DMS79 (cell line): ENCODE data around the gene TMEM82.
"Not testable (repeated sequence)": the region's sequence is repeated elsewhere in the genome, so short reads cannot be mapped to it uniquely, and the experiment has no call there.

ENCODE experiments used
- DNase-seq: peaks from one replicate; lab custom pipeline; 2025; lab: John Stamatoyannopoulos, UW

The TMEM82 gene

GRCh38 chr1:15742339-15742801 lies at the start of gene TMEM82:
Gene TMEM82, plus strand, starts transcription at chr1:15742499. Its CDS starts 61 bp downstream, at chr1:15742560.
- no peak for DNase-seq

GRCh38 chr1:15693371-15693770 lies 48.9 kb upstream of the TMEM82 start:
- DNase-seq: no peak

- no peak for DNase-seq
Observed at GRCh38 chr1:15696956-15697521, 45.3 kb upstream of the TMEM82 start.

- no peak for DNase-seq
Observed at GRCh38 chr1:15698201-15698600, 44.1 kb upstream of the TMEM82 start.

DNA sequence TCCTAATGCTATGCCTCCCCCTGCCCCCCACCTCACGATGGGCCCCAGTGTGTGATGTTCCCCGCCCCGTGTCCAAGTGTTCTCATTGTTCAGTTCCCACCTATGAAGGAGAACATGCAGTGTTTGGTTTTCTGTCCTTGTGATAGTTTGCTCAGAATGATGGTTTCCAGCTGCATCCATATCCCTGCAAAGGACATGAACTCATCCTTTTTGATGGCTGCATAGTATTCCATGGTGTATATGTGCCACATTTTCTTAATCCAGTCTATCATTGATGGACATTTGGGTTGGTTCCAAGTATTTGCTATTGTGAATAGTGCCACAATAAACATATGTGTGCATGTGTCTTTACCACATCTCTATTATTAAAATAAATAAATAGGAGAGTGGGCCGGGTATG lies 43.0 kb upstream of the TMEM82 start:
- not testable (repeated sequence) for DNase-seq

- no peak for DNase-seq
Observed at GRCh38 chr1:15700508-15700907, 41.8 kb upstream of the TMEM82 start.

- DNase-seq: no peak
Observed at GRCh38 chr1:15701784-15702183, 40.5 kb upstream of the TMEM82 start.

GRCh38 chr1:15702722-15703550 lies 39.4 kb upstream of the TMEM82 start:
- DNase-seq: no peak

DNA sequence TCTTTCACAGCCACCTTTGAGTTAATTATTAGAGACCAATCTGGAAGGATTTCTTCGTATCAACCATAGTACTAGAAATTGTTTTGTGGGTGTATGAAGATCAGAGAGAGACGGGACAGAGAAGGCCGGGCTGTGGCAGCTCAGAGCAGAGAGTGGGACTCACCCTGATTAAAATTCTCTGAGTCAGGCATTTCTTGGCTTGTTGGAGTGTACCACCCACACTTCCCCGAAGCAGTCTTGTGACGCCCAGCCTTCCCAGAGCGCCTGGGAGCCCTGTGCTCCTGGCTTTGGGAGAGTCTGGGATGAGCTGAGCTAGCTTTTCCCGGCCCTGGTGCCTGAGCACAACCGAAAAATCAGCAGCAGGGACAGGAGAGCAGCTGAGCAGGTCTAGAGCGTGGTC lies 38.7 kb upstream of the TMEM82 start:
- no peak for DNase-seq

GRCh38 chr1:15704526-15705183 lies 37.6 kb upstream of the TMEM82 start:
- no peak for DNase-seq

DNA sequence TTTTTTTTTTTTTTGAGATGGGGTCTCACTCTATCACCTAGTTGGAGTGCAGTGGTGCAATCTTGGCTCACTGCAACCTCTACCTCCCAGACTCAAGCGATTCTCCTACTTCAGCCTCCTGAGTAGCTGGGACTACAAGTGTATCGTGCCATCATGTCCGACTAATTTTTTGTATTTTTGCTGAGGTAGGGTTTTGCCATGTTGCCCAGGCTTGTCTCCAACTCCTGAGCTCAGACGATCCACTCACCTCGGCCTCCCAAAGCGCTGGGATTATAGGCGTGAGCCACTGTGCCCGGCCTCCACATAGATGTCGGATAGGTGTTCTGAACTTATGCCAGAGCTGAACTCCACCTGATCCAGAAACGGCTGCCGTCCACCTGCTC lies 37.1 kb upstream of the TMEM82 start:
- DNase-seq: no peak

- no peak for DNase-seq
Observed at GRCh38 chr1:15706751-15707150, 35.5 kb upstream of the TMEM82 start.

DNA sequence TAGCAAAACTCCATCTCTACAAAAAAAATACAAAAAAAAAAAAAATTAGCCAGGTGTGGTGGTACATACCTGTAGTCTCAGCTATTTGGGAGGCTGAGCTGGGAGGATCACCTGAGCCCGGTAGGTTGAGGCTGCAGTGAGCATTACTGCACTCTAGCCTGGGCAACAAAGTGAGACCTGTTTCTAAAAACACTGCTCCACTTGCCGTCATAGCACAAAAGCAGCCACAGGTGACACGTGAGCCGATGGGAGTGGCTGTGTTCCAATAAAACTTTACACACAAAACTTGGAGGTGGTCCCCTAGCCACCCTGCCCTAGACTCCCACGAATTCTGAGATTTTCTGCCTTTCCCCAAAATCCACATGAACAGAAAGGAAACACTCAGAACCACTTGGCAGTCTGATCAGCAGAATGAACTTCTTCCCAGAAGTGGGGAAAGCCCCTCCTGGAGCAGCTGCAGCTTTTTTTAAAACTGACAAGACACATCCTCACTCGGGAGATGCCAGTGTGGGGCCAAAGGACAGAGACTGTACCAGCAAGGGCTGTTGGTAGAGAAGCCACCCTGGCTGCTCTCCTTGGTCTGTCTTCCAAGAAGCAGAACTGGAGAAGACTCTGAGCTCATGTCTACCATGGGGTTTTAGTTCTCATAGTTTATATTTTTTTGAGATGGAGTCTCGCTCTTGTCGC lies 34.9 kb upstream of the TMEM82 start:
- DNase-seq: no peak

DNA sequence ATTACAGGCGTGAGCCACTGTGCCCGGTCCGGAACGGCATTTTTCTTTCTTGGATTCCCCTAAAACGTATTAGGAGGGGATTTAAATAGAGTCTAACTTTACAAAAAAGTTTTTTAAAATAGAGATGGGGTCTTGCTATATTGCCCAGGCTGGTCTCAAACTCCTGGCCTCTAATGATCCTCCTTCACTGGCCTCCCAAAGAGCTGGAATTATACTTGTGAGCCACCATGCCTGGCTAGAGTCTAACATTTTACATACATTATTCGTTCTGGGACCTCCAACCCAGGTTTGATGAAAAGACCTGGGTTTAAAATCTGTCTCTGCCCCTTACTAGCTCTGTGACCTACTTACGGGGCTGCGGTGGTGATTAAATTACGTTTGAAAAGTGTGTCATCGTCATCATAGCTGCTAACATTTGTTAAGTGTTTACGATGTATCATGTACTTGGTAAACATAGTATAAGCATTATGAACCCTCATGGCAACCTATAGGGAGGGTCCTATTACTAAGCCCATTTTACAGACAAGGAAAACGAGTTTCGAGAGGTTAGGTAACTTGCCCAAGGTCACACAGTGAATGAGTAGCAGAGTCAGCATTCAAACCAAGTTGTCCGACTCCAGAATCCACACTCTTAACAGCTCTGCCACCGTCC lies 33.7 kb upstream of the TMEM82 start:
- DNase-seq: no peak

- DNase-seq: no peak
Observed at GRCh38 chr1:15709226-15709625, 33.1 kb upstream of the TMEM82 start.

- DNase-seq: no peak
Observed at GRCh38 chr1:15712168-15712567, 30.1 kb upstream of the TMEM82 start.

GRCh38 chr1:15714406-15715136 lies 27.7 kb upstream of the TMEM82 start:
- no peak for DNase-seq

GRCh38 chr1:15717418-15718125 lies 24.7 kb upstream of the TMEM82 start:
- peak; percentile 93 for DNase-seq

- no peak for DNase-seq
Observed at GRCh38 chr1:15718199-15718601, 24.1 kb upstream of the TMEM82 start.

- no peak for DNase-seq
Observed at GRCh38 chr1:15719381-15720120, 22.7 kb upstream of the TMEM82 start.
